Measurements from ENCODE around the gene GPR141. TPM values are rescaled to one million over a fixed set of nuclear protein-coding genes. Genes with fewer than 3 reads are reported as not detected.
"Not testable (repeated sequence)": the region's sequence is repeated elsewhere in the genome, so short reads cannot be mapped to it uniquely, and the experiment has no call there.

Gene GPR141
- total RNA-seq, 4 donors from 2014 or later = 0.80 to 2.5 TPM; not detected in 2

DNA sequence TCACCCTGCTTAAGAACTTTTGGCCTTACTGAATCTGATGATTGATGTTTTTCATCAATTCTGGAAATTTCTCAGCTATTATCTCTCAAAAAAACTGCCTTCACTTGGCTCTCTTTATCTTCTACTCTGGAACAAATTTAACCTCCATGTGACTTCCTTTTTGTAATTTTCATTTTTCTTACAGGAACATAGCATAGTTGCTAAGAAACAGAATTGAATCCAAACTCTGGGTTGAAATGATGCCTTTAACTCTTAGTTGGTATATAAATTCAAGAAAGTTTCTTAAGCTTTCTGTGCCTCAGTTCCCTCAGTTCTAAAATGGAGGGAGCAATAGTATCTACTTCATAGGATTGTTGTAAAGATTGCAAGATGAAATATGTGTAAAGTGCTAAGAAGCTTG is 19.8 kb downstream of the GPR141 start:
- TF ChIP-seq EP300 (IDR thresholded peaks at IDR 0.05) (no peak), POLR2A (IDR thresholded peaks at IDR 0.05; ENCODE audit: low read depth) (no peak), CTCF (IDR thresholded peaks at IDR 0.05) (no peak), POLR2AphosphoS5 (IDR thresholded peaks at IDR 0.05) (no peak)
- H3K4me1 ChIP-seq = peaks cover 0 to 8% (median 3%) of the 10 kb centered on the region in 4 donors
- H3K27me3 ChIP-seq = no peaks in the 10 kb centered on the region
- H3K36me3 ChIP-seq = no peaks in the 10 kb centered on the region
- no peak overlapping the region for H3K4me3 ChIP-seq
- intact Hi-C loops (cut with DNase I) = no loop called here
- no peaks in the 10 kb centered on the region for H3K9me3 ChIP-seq
- no peak overlapping the region for H3K27ac ChIP-seq (replicated peaks in 1 of 4)
- no peak for DNase-seq (ENCODE audit: extremely low spot score)

- WGBS = 75% methylated on average over 4 of the region's 4 CpGs
- intact Hi-C loops (cut with DNase I) = not testable (repeated sequence)
Measured at GRCh38 chr7:37704328-37704833, 20.8 kb downstream of the GPR141 start.

GRCh38 chr7:37705976-37706375 is 22.4 kb downstream of the GPR141 start:
- no peak overlapping the region for H3K27ac ChIP-seq (replicated peaks in 1 of 4)
- intact Hi-C loops (cut with DNase I) = no loop called here

More at GRCh38 chr7:37704328-37704833, 20.8 kb downstream of the GPR141 start:
- not testable (repeated sequence) for H3K4me3 ChIP-seq; H3K27me3 ChIP-seq; H3K27ac ChIP-seq (replicated peaks in 1 of 4); H3K4me1 ChIP-seq; H3K9me3 ChIP-seq; DNase-seq (ENCODE audit: extremely low spot score); H3K36me3 ChIP-seq

DNA sequence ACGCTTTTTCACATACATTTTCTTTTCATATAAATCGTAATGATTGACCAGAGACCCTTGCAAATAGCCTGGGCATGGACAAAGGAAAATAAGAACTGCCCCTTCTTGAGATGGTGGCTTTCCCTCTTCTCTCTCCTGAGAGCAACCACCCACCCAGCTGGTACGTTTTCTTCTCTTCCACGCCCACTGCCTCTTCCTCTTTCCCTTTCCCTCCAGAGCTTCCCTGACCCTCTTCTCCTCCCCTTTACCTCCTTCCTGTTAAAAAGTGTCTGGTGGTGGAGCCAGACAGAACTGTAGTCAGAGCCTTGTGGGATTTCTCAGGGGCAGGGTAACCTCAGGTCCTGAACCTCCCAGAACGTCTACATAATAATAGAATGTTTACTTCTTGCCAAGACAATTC is 23.2 kb downstream of the GPR141 start:
- intact Hi-C loops (cut with DNase I) = no loop called here
- TF ChIP-seq POLR2AphosphoS5 (IDR thresholded peaks at IDR 0.05) (no peak), EP300 (IDR thresholded peaks at IDR 0.05) (no peak), CTCF (IDR thresholded peaks at IDR 0.05) (no peak), POLR2A (IDR thresholded peaks at IDR 0.05; ENCODE audit: low read depth) (no peak)
- 57% methylated on average over 4 of the region's 5 CpGs for WGBS
- Histone ChIP-seq H3K27me3 (no peaks in the 10 kb centered on the region), H3K36me3 (no peaks in the 10 kb centered on the region), H3K27ac (replicated peaks in 1 of 4) (no peak overlapping the region), H3K4me1 (peaks cover 0 to 8% (median 3%) of the 10 kb centered on the region in 4 donors), H3K4me3 (no peak overlapping the region), H3K9me3 (no peaks in the 10 kb centered on the region)
- no peak for DNase-seq (ENCODE audit: extremely low spot score)

More at GRCh38 chr7:37705976-37706375, 22.4 kb downstream of the GPR141 start:
- no peak for TF ChIP-seq POLR2A (IDR thresholded peaks at IDR 0.05; ENCODE audit: low read depth)
- no peak for TF ChIP-seq CTCF (IDR thresholded peaks at IDR 0.05)
- TF ChIP-seq EP300 (IDR thresholded peaks at IDR 0.05) = no peak
- no peak for TF ChIP-seq POLR2AphosphoS5 (IDR thresholded peaks at IDR 0.05)
- Histone ChIP-seq H3K27me3 (no peaks in the 10 kb centered on the region), H3K4me3 (no peak overlapping the region), H3K36me3 (no peaks in the 10 kb centered on the region), H3K9me3 (no peaks in the 10 kb centered on the region), H3K4me1 (peaks cover 0 to 8% (median 3%) of the 10 kb centered on the region in 4 donors)
- DNase-seq (ENCODE audit: extremely low spot score) = no peak
- WGBS = 88% methylated on average over 6 of the region's 6 CpGs

DNA sequence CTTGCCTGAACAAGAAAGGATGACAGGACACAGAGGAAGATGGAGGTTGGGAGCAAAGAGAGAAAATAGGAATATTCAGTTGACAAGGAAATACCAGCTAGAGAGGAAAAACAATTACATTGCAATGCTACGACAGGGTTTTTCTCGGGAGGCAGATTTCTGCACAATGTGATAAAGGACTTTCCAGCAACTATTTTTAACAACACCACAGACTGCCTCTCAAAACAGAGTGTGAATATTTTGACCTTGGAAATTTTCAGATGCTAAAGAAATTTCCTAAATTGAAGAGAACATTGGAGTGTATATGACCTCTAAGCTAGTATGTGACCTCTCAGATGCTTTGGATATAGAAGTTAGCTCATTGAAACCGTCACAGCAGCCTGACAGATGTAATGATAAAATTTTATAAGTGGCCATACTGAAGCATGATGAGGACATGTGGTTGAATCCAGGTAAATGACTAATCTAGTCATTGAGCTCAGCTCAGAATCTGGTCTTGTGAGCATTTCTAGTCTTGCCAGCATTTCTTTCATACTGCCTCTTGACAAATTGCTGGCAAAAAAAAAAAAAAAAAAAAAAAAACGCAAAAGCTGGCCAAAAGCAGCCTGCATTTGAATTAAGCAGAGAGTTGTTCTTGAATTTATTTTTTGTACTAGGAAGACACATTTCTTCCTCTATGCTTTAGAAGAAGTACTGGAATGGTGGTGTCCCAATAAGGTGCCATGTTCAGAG is 24.4 kb downstream of the GPR141 start:
- H3K27ac ChIP-seq (replicated peaks in 1 of 4) = no peak overlapping the region
- TF ChIP-seq POLR2A (IDR thresholded peaks at IDR 0.05; ENCODE audit: low read depth) = no peak
- no peak for TF ChIP-seq EP300 (IDR thresholded peaks at IDR 0.05)
- WGBS = 35% methylated on average over 4 of the region's 4 CpGs
- H3K4me1 ChIP-seq = peaks cover 0 to 8% (median 3%) of the 10 kb centered on the region in 4 donors
- intact Hi-C loops (cut with DNase I) = no loop called here
- H3K36me3 ChIP-seq = no peaks in the 10 kb centered on the region
- H3K9me3 ChIP-seq = no peaks in the 10 kb centered on the region
- H3K4me3 ChIP-seq = no peak overlapping the region
- H3K27me3 ChIP-seq = no peaks in the 10 kb centered on the region
- DNase-seq (ENCODE audit: extremely low spot score) = no peak
